Endothelial cell of umbilical vein (primary cell): ENCODE data around the gene RHOA. TPM values are rescaled to one million over a fixed set of nuclear protein-coding genes. Genes with fewer than 3 reads are reported as not detected.
A peak's percentile ranks its signal among the peaks of the same experiment; 100 is the strongest.

ENCODE experiments used
- BruUV-seq: library from RNA; stranded (reverse); fragments of 400-500 nt; replicated peaks from 2 replicates; lab custom pipeline; 2021; lab: Mats Ljungman, UMichigan
- CTCF ChIA-PET: fragments of 300-600, 350-600 bp; sonication (Branson Sonifier 250); formaldehyde crosslinking; loops from one replicate; lab custom pipeline; 2021; ENCODE audit warnings: antibody characterized with exemption, inconsistent platforms; lab: Charles Lee
- POLR2A ChIA-PET: fragments of 300-600, 350-600 bp; sonication (Branson Sonifier 250); formaldehyde crosslinking; loops from one replicate; lab custom pipeline; 2021; ENCODE audit warnings: antibody characterized with exemption, inconsistent platforms; lab: Charles Lee
- DNase-seq: peaks from one replicate; pipeline ENCODE4 v3.0.0-alpha.2; 2011; ENCODE audit warnings: low read depth, low spot score
- FAIRE-seq: peaks from 2 replicates; lab custom pipeline; 2011; peaks lifted over from hg19 to GRCh38; lab: Jason Lieb, UNC
- H2AFZ ChIP-seq: 2 replicates; pipeline ENCODE4 v1.6.0; 2012; ENCODE audit warnings: low read depth, low read length, control low read depth, inconsistent platforms
- H3K27ac ChIP-seq: 2 replicates; pipeline ENCODE4 v1.5.1; 2011; ENCODE audit warnings: low read depth, mild to moderate bottlenecking, control low read depth, low read length, moderate library complexity; ENCODE audit not compliant: insufficient read depth
- H3K27me3 ChIP-seq, 2 experiments: 2 replicates each; pipeline versions ENCODE4 v1.6.0 to v1.6.1; 2011; ENCODE audit warnings: low read length in 2 of 2, mixed read lengths in 1 of 2; ENCODE audit not compliant: control insufficient read depth in 2 of 2, insufficient read depth in 2 of 2
- H3K36me3 ChIP-seq, 2 experiments: 2 replicates in 1 of 2; 3 replicates in 1 of 2; pipeline ENCODE4 v1.5.1; 2011; ENCODE audit warnings: low read length in 2 of 2, mild to moderate bottlenecking in 1 of 2, moderate library complexity in 1 of 2; ENCODE audit not compliant: control insufficient read depth in 2 of 2, insufficient read depth in 2 of 2; ENCODE audit errors: extremely low read depth in 1 of 2
- H3K4me1 ChIP-seq: 3 replicates; pipeline ENCODE4 v1.5.1; 2011; ENCODE audit warnings: mild to moderate bottlenecking, low read length; ENCODE audit not compliant: control insufficient read depth, insufficient read depth; ENCODE audit errors: extremely low read depth
- H3K4me2 ChIP-seq: 2 replicates; pipeline ENCODE4 v1.6.1; 2011; ENCODE audit warnings: low read length, control low read depth, mixed read lengths; ENCODE audit not compliant: insufficient read depth
- H3K4me3 ChIP-seq, 3 experiments: fragments of 200-600 bp in 1 of 3; sonication (generic), shearing (Covaris generic) in 1 of 3; replicated peaks in 1 of 3; 2 replicates each; pipeline ENCODE4 v1.5.1; 2011 to 2016; ENCODE audit warnings: control low read depth in 3 of 3, low read length in 3 of 3, mild to moderate bottlenecking in 2 of 3, inconsistent platforms in 1 of 3, low read depth in 1 of 3, moderate library complexity in 1 of 3; ENCODE audit not compliant: insufficient read depth in 1 of 3
- H3K79me2 ChIP-seq: 2 replicates; pipeline ENCODE4 v1.6.0; 2012; ENCODE audit warnings: low read length, inconsistent platforms; ENCODE audit not compliant: control insufficient read depth, insufficient read depth
- H3K9ac ChIP-seq: replicated peaks from 2 replicates; pipeline ENCODE3; 2011; ENCODE audit warnings: low read length, control low read depth; ENCODE audit not compliant: insufficient read depth; ENCODE audit errors: extremely low read depth
- H3K9me1 ChIP-seq: replicated peaks from 3 replicates; pipeline ENCODE4 v1.6.0; 2011; ENCODE audit warnings: mild to moderate bottlenecking, low read length; ENCODE audit not compliant: control insufficient read depth, insufficient read depth; ENCODE audit errors: extremely low read depth
- H3K9me3 ChIP-seq: replicated peaks from 2 replicates; pipeline ENCODE4 v1.5.1; 2012; ENCODE audit warnings: low read length, inconsistent platforms; ENCODE audit not compliant: control insufficient read depth, insufficient read depth
- H4K20me1 ChIP-seq: replicated peaks from 2 replicates; pipeline ENCODE3; 2011; ENCODE audit warnings: mild to moderate bottlenecking, low read length; ENCODE audit not compliant: control insufficient read depth, insufficient read depth; ENCODE audit errors: extremely low read depth
- CTCF ChIP-seq, 2 donors: IDR thresholded peaks; 1 replicate in 1 of 2; 2 replicates in 1 of 2; pipeline ENCODE4 v1.5.1; 2011; ENCODE audit warnings: low read length in 2 of 2, mild to moderate bottlenecking in 2 of 2, moderate library complexity in 2 of 2, control low read depth in 1 of 2, inconsistent platforms in 1 of 2, low read depth in 1 of 2; ENCODE audit not compliant: insufficient read depth in 1 of 2; ENCODE audit errors: extremely low read depth in 1 of 2
- EZH2 ChIP-seq: IDR thresholded peaks from 2 replicates; pipeline ENCODE4 v1.6.1; 2012; ENCODE audit warnings: borderline replicate concordance, low read depth, mild to moderate bottlenecking, moderate library complexity, low read length, inconsistent platforms; ENCODE audit not compliant: severe bottlenecking
- FOS ChIP-seq: IDR thresholded peaks from 2 replicates; pipeline ENCODE4 v1.6.1; 2011; ENCODE audit warnings: mild to moderate bottlenecking, low read length, moderate library complexity, borderline replicate concordance; ENCODE audit not compliant: insufficient read depth
- GATA2 ChIP-seq: IDR thresholded peaks from 2 replicates; pipeline ENCODE4 v1.7.0; 2011; ENCODE audit warnings: low read depth, mild to moderate bottlenecking, moderate library complexity, mixed read lengths, low read length; ENCODE audit not compliant: insufficient read length, insufficient read depth
- MAX ChIP-seq: IDR thresholded peaks from 2 replicates; pipeline ENCODE4 v1.6.1; 2011; ENCODE audit not compliant: insufficient read depth, insufficient read length
- POLR2A ChIP-seq: IDR thresholded peaks from 2 replicates; pipeline ENCODE4 v1.6.1; 2012; ENCODE audit warnings: low read depth, mild to moderate bottlenecking, control low read depth, low read length
- POLR2AphosphoS5 ChIP-seq: IDR thresholded peaks from 2 replicates; pipeline ENCODE4 v1.6.1; 2012; ENCODE audit warnings: low read depth, mild to moderate bottlenecking, control low read depth, low read length, moderate library complexity; ENCODE audit not compliant: insufficient read depth
- dilution Hi-C: fragments of 300-500 bp; cut with MboI; formaldehyde crosslinking; loops from one replicate; pipeline ENCODE4 v1.15.0; 2019; ENCODE audit warnings: low sequenced_read_pairs; ENCODE audit not compliant: extremely low pct_ligation_motif_present
- intact Hi-C: fragments of 100-400 bp; cut with micrococcal nuclease; formaldehyde crosslinking; loops from one replicate; pipeline ENCODE4 v1.10.0; 2022
- polyA plus RNA-seq, 4 experiments: library from polyadenylated mRNA; depleted of rRNA in 3 of 4; stranded (reverse) in 3 of 4; unstranded in 1 of 4; fragments of >200 nt; gene quantifications; 2 replicates each; pipeline versions ENCODE4 v1.2.1 to v1.2.3, GENCODE V29; 2011 to 2012; ENCODE audit warnings: missing spikeins in 1 of 4
- total RNA-seq: library from RNA; stranded (reverse); gene quantifications from 2 replicates; pipeline ENCODE4 v1.2.3, GENCODE V29; 2021

The RHOA gene
- total and polyA plus RNA-seq, 2 donors (not counting 3 experiments of a cell fraction or from before 2014, with no cell fraction given) = 450 to 580 TPM

- no peak overlapping the region for H3K4me3 ChIP-seq
- no peak overlapping the region for H3K9ac ChIP-seq
- H3K27ac ChIP-seq = peak overlapping the region; percentile 20
- FAIRE-seq (no peak), DNase-seq (no peak)
- no peak overlapping the region for H3K4me2 ChIP-seq
- H3K9me3 ChIP-seq = no peaks in the 10 kb centered on the region
- peaks cover 40% of the 10 kb centered on the region for H3K4me1 ChIP-seq
- H3K79me2 ChIP-seq = peaks cover 35% of the 10 kb centered on the region
- dilution Hi-C loops (no loop called here), intact Hi-C loops (loop anchor here (5.0 kb wide), 1 partner anchor 250 kb away; the partner anchor contains the start of gene QRICH1)
- H3K9me1 ChIP-seq = no peaks in the 10 kb centered on the region
- no TSS peak for BruUV-seq
- CTCF ChIA-PET = interaction anchor here (2.0 kb wide), 1 partner anchor 107 kb away, joined by 8 read pairs; no protein-coding TSS in a partner anchor
- H3K27me3 ChIP-seq = no peaks in the 10 kb centered on the region
- H2AFZ ChIP-seq = peak overlapping the region; percentile 28
- TF ChIP-seq POLR2AphosphoS5 (no peak), FOS (no peak), EZH2 (no peak), POLR2A (no peak), MAX (no peak), GATA2 (no peak), CTCF (IDR thresholded peaks at IDR 0.05; ENCODE audit: extremely low read depth in 1 of 2, insufficient read depth in 1 of 2, low read depth in 1 of 2, low read length in 2 of 2) (no peak)
- no peaks in the 10 kb centered on the region for H4K20me1 ChIP-seq
- POLR2A ChIA-PET = no interaction called here
- H3K36me3 ChIP-seq = no peaks in the 10 kb centered on the region
Observed at GRCh38 chr3:49341996-49342395, 69.8 kb downstream of the RHOA start.
